IMR-90 (cell line): ENCODE data around the gene PLEKHA4. TPM values are rescaled to one million over a fixed set of nuclear protein-coding genes. Genes with fewer than 3 reads are reported as not detected.
A peak's percentile ranks its signal among the peaks of the same experiment; 100 is the strongest.

Experiments used
- ATAC-seq: fragments of 200-7000 bp; cut with Tn5 transposase; 2 replicates; pipeline ENCODE4 v1.9.1; 2020; ENCODE audit warnings: low read depth, mild to moderate bottlenecking, moderate library complexity
- BruUV-seq: library from RNA; stranded (reverse); fragments of 400-500 nt; replicated peaks from 2 replicates; lab custom pipeline; 2021; lab: Mats Ljungman, UMichigan
- CTCF ChIA-PET: fragments of 300-600 bp; formaldehyde crosslinking; extraction: SDS; loops from one replicate; lab custom pipeline; 2021; ENCODE audit warnings: antibody characterized with exemption; lab: Yijun Ruan, JAX
- POLR2A ChIA-PET: fragments of 300-600 bp; sonication (Branson Sonifier 250); formaldehyde crosslinking; loops from one replicate; lab custom pipeline; 2022; ENCODE audit warnings: antibody characterized with exemption; ENCODE audit not compliant: unreplicated experiment; lab: Charles Lee
- DNase-seq: peaks from one replicate; pipeline ENCODE4 v3.0.0; 2013
- H2AFZ ChIP-seq: replicated peaks from 2 replicates; pipeline ENCODE3; 2013; ENCODE audit warnings: low read length, mild to moderate bottlenecking; ENCODE audit not compliant: poor library complexity
- H2AK5ac ChIP-seq: 2 replicates; pipeline ENCODE4 v1.6.1; 2013; ENCODE audit warnings: low read depth, low read length, inconsistent platforms
- H2AK9ac ChIP-seq: replicated peaks from 2 replicates; pipeline ENCODE3; 2013; ENCODE audit warnings: mild to moderate bottlenecking, low read depth, low read length, moderate library complexity; ENCODE audit not compliant: poor library complexity
- H2BK120ac ChIP-seq: 2 replicates; pipeline ENCODE4 v1.6.1; 2013; ENCODE audit warnings: low read depth, low read length, inconsistent platforms
- H2BK15ac ChIP-seq: 3 replicates; pipeline ENCODE4 v1.6.1; 2013; ENCODE audit warnings: low read depth, low read length, inconsistent platforms
- H2BK20ac ChIP-seq: 2 replicates; pipeline ENCODE4 v1.6.1; 2013; ENCODE audit warnings: low read depth, mild to moderate bottlenecking, inconsistent platforms, low read length, moderate library complexity
- H2BK5ac ChIP-seq: 2 replicates; pipeline ENCODE4 v1.6.1; 2013; ENCODE audit warnings: mild to moderate bottlenecking, low read depth, low read length, inconsistent platforms; ENCODE audit not compliant: poor library complexity, severe bottlenecking
- H3K14ac ChIP-seq: replicated peaks from 2 replicates; pipeline ENCODE4 v1.6.1; 2013; ENCODE audit warnings: low read depth, low read length, inconsistent platforms
- H3K18ac ChIP-seq: 2 replicates; pipeline ENCODE4 v1.6.1; 2013; ENCODE audit warnings: low read depth, low read length, control low read depth
- H3K23ac ChIP-seq: 2 replicates; pipeline ENCODE4 v1.6.1; 2013; ENCODE audit warnings: low read depth, low read length, inconsistent platforms
- H3K27ac ChIP-seq: 2 replicates; pipeline ENCODE4 v1.5.1; 2013; ENCODE audit warnings: mild to moderate bottlenecking, control low read depth, low read length; ENCODE audit not compliant: insufficient read depth
- H3K27me3 ChIP-seq: 2 replicates; pipeline ENCODE4 v1.6.1; 2013; ENCODE audit warnings: low read length; ENCODE audit not compliant: control insufficient read depth, insufficient read depth
- H3K36me3 ChIP-seq: 2 replicates; pipeline ENCODE4 v1.6.1; 2013; ENCODE audit warnings: low read length, mixed read lengths; ENCODE audit not compliant: control insufficient read depth, insufficient read depth
- H3K4ac ChIP-seq: 2 replicates; pipeline ENCODE4 v1.6.1; 2013; ENCODE audit warnings: low read depth, low read length, inconsistent platforms
- H3K4me1 ChIP-seq: 2 replicates; pipeline ENCODE4 v1.6.1; 2013; ENCODE audit warnings: low read length, mixed read lengths; ENCODE audit not compliant: control insufficient read depth, insufficient read depth
- H3K4me2 ChIP-seq: 2 replicates; pipeline ENCODE4 v1.6.1; 2013; ENCODE audit warnings: low read depth, mild to moderate bottlenecking, control low read depth, low read length, moderate library complexity
- H3K4me3 ChIP-seq: 2 replicates; pipeline ENCODE4 v1.5.1; 2013; ENCODE audit warnings: low read depth, mild to moderate bottlenecking, control low read depth, low read length, moderate library complexity; ENCODE audit not compliant: insufficient read depth
- H3K56ac ChIP-seq: 2 replicates; pipeline ENCODE4 v1.6.1; 2013; ENCODE audit warnings: low read length, inconsistent platforms; ENCODE audit not compliant: insufficient read depth; ENCODE audit errors: extremely low read depth
- H3K79me1 ChIP-seq, 2 experiments: 2 replicates each; pipeline ENCODE4 v1.6.1; 2013; ENCODE audit warnings: low read length in 2 of 2, inconsistent platforms in 1 of 2, low read depth in 1 of 2
- H3K9ac ChIP-seq: 2 replicates; pipeline ENCODE4 v1.6.1; 2013; ENCODE audit warnings: low read depth, low read length, control low read depth
- H3K9me1 ChIP-seq: 2 replicates; pipeline ENCODE4 v1.6.1; 2013; ENCODE audit warnings: low read length, inconsistent platforms; ENCODE audit not compliant: insufficient read depth
- H3K9me3 ChIP-seq: 2 replicates; pipeline ENCODE4 v1.6.1; 2013; ENCODE audit warnings: low read length; ENCODE audit not compliant: control insufficient read depth, insufficient read depth
- H4K20me1 ChIP-seq: 2 replicates; pipeline ENCODE4 v1.6.1; 2013; ENCODE audit warnings: low read length, inconsistent platforms; ENCODE audit not compliant: insufficient read depth
- H4K5ac ChIP-seq: 2 replicates; pipeline ENCODE4 v1.6.1; 2013; ENCODE audit warnings: mild to moderate bottlenecking, low read depth, low read length, control low read depth
- H4K8ac ChIP-seq, 2 experiments: 2 replicates each; pipeline ENCODE4 v1.6.1; 2013; ENCODE audit warnings: low read depth in 2 of 2, low read length in 2 of 2, control low read depth in 1 of 2, inconsistent platforms in 1 of 2
- H4K91ac ChIP-seq: 2 replicates; pipeline ENCODE4 v1.6.1; 2013; ENCODE audit warnings: low read depth, low read length, inconsistent platforms; ENCODE audit not compliant: insufficient read depth
- BHLHE40 ChIP-seq: fragments of 150-350 bp; IDR thresholded peaks from 2 replicates; pipeline ENCODE4 v1.6.1; 2016; ENCODE audit warnings: mild to moderate bottlenecking, low read depth, low read length
- CEBPB ChIP-seq: IDR thresholded peaks from 2 replicates; pipeline ENCODE4 v1.6.1; 2012; ENCODE audit warnings: low read depth, low read length, improper control_type of control experiment
- FOS ChIP-seq: fragments of 150-350 bp; IDR thresholded peaks from 2 replicates; pipeline ENCODE4 v1.6.1; 2016; ENCODE audit warnings: low read depth, low read length
- MAZ ChIP-seq: IDR thresholded peaks from 2 replicates; pipeline ENCODE4 v1.6.1; 2012; ENCODE audit warnings: low read depth, mild to moderate bottlenecking, low read length, improper control_type of control experiment, moderate library complexity, borderline replicate concordance
- MXI1 ChIP-seq: IDR thresholded peaks from 2 replicates; pipeline ENCODE4 v1.6.1; 2012; ENCODE audit warnings: low read depth, mild to moderate bottlenecking, low read length, moderate library complexity, borderline replicate concordance
- NFE2L2 ChIP-seq: fragments of 150-350 bp; IDR thresholded peaks from 2 replicates; pipeline ENCODE4 v1.6.1; 2016; ENCODE audit warnings: low read depth, mild to moderate bottlenecking, low read length
- RAD21 ChIP-seq: IDR thresholded peaks from 2 replicates; pipeline ENCODE4 v1.6.1; 2012; ENCODE audit warnings: low read length, improper control_type of control experiment
- RCOR1 ChIP-seq: IDR thresholded peaks from 2 replicates; pipeline ENCODE4 v1.6.1; 2012; ENCODE audit warnings: mild to moderate bottlenecking, low read length, improper control_type of control experiment; ENCODE audit not compliant: insufficient replicate concordance
- SMC3 ChIP-seq: fragments of 150-350 bp; IDR thresholded peaks from 2 replicates; pipeline ENCODE4 v1.6.1; 2016; ENCODE audit warnings: low read depth, mild to moderate bottlenecking, antibody characterized with exemption, low read length, moderate library complexity
- USF2 ChIP-seq: fragments of 150-350 bp; IDR thresholded peaks from 2 replicates; pipeline ENCODE4 v1.6.1; 2017; ENCODE audit warnings: mild to moderate bottlenecking, antibody characterized with exemption, low read length, low read depth
- WGBS, 2 experiments: methylation state at CpG; one replicate each; pipeline versions ENCODE4 v1.1.5 to v1.1.7; 2013; ENCODE audit warnings: missing lambda C conversion rate in 2 of 2; ENCODE audit not compliant: insufficient read length in 1 of 2; ENCODE audit errors: extremely low coverage in 2 of 2; 5-methylcytosine and 5-hydroxymethylcytosine counted together
- dilution Hi-C: fragments of 300-500 bp; cut with HindIII; formaldehyde crosslinking; loops from one replicate; pipeline ENCODE4 v1.14.3; 2018; ENCODE audit warnings: low sequenced_read_pairs; ENCODE audit not compliant: unreplicated experiment
- in situ Hi-C: fragments of 300-500 bp; cut with MboI; formaldehyde crosslinking; loops from 3 replicates; pipeline ENCODE4 v1.14.3; 2019; ENCODE audit warnings: low sequenced_read_pairs, inconsistent platforms, mixed read lengths
- intact Hi-C: fragments of 100-400 bp; cut with micrococcal nuclease; formaldehyde crosslinking; loops from 2 replicates; pipeline ENCODE4 v1.10.0; 2022
- polyA plus RNA-seq, 3 experiments: library from polyadenylated mRNA; depleted of rRNA; stranded (reverse); fragments of >200 nt; gene quantifications; 2 replicates each; pipeline ENCODE4 v1.2.3, GENCODE V29; 2012; ENCODE audit warnings: low replicate concordance in 1 of 3
- total RNA-seq: library from RNA; depleted of rRNA; stranded (reverse); fragments of >200 nt; gene quantifications from 2 replicates; pipeline ENCODE4 v1.2.3, GENCODE V29; 2012
- TF ChIP-seq, protein P1 (sequence below): fragments of 150-350 bp; IDR thresholded peaks from 2 replicates; pipeline ENCODE4 v1.6.1; 2016; ENCODE audit warnings: low read depth, mild to moderate bottlenecking, low read length, moderate library complexity, borderline replicate concordance

The PLEKHA4 gene
- total and polyA plus RNA-seq, 2 of the 4 experiments (the other 2 are of a cell fraction): 4.5 to 14.4 TPM

DNA sequence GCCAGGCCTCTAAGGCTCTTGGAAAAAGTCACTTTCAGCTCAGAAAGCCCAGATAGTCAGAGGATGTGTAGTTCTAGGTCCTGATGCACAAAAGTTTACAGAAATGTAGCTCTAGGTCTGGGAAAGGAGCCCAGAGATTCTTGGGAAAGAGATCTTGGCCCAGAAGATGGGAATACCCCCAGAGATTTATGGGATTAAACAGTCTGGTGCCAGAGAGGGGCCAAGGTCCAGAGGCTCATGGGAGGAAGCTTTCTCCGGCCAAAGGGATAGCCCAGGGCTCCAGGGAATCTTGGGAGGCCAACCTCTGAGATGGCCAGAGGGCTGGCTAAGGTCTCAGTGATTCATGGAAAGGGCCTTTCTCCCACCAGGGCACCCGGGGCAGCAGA, 72.7 kb downstream of the PLEKHA4 start (continued):
- TF ChIP-seq SMC3 (no peak), NFE2L2 (no peak), MAZ (no peak), BHLHE40 (no peak)

- H3K36me3 ChIP-seq: no peaks in the 10 kb centered on the region
- 0 out of 2 replicates have a peak, but pooled peaks cover 2% of the 10 kb centered on the region for H4K20me1 ChIP-seq
- no peaks in the 10 kb centered on the region for H3K9me1 ChIP-seq
- no TSS peak for BruUV-seq
- H3K9ac ChIP-seq: peak overlapping the region; percentile 58
- peak overlapping the region; percentile 7 to 95 for H4K8ac ChIP-seq
- peak overlapping the region; percentile 43 for H3K4me3 ChIP-seq
- no peak overlapping the region for H2BK20ac ChIP-seq
- peak overlapping the region; percentile 17 for H4K5ac ChIP-seq
- H2BK15ac ChIP-seq: no peak overlapping the region
- H4K91ac ChIP-seq: peak overlapping the region; percentile 41; the same call in 1 of the 2 replicates
- no peaks in the 10 kb centered on the region for H3K79me1 ChIP-seq
- POLR2A ChIA-PET: no interaction called here
- peak overlapping the region; percentile 89 for H2AK9ac ChIP-seq
- peak overlapping the region; percentile 52 for H3K27ac ChIP-seq
- in situ Hi-C loops (no loop called here), intact Hi-C loops (loop anchor here (1.0 to 2.0 kb wide), 3 partner anchors 41 to 176 kb away; partner anchors contain the start of gene HSD17B14), dilution Hi-C loops (no loop called here)
- peak overlapping the region; percentile 98 for H2AFZ ChIP-seq
- H2BK120ac ChIP-seq: no peak overlapping the region
- 0 out of 2 replicates have a peak overlapping the region, but pooled peaks have one; percentile 31 for H3K56ac ChIP-seq
- CTCF ChIA-PET: interaction anchor here (0.6 to 2.3 kb wide), 13 partner anchors 9 to 198 kb away, joined by 3 to 14 read pairs (median 4); partner anchors contain the start of genes GYS1, HSD17B14 and RUVBL2
- peak overlapping the region; percentile 57 for H3K4ac ChIP-seq
- peak overlapping the region; percentile 22 for H2BK5ac ChIP-seq
- no peaks in the 10 kb centered on the region for H3K27me3 ChIP-seq
- no peak overlapping the region for H3K18ac ChIP-seq
- DNase-seq: peak; percentile 92
- peak overlapping the region; percentile 65 for H3K4me2 ChIP-seq
- no peaks in the 10 kb centered on the region for H3K9me3 ChIP-seq
- peak overlapping the region; percentile 87 for H3K14ac ChIP-seq
- WGBS, 2 experiments: 3% methylated on average over 17 of the region's 38 CpGs; no CpG with 5 or more reads in 1 of the 2 experiments
- peak; percentile 100 for ATAC-seq
- H3K23ac ChIP-seq: no peak overlapping the region
- peak overlapping the region; percentile 5; the same call in 1 of the 2 replicates for H2AK5ac ChIP-seq
- H3K4me1 ChIP-seq: peaks cover 10% of the 10 kb centered on the region
- TF ChIP-seq USF2: no peak
- TF ChIP-seq RAD21: peak; percentile 85
- TF ChIP-seq MXI1: peak; percentile 40; the same call in 1 of the 2 replicates
- peak; percentile 5 for TF ChIP-seq RCOR1
- peak; percentile 86 for TF ChIP-seq CEBPB
- TF ChIP-seq FOS: peak; percentile 69
- TF ChIP-seq, protein P1, sequence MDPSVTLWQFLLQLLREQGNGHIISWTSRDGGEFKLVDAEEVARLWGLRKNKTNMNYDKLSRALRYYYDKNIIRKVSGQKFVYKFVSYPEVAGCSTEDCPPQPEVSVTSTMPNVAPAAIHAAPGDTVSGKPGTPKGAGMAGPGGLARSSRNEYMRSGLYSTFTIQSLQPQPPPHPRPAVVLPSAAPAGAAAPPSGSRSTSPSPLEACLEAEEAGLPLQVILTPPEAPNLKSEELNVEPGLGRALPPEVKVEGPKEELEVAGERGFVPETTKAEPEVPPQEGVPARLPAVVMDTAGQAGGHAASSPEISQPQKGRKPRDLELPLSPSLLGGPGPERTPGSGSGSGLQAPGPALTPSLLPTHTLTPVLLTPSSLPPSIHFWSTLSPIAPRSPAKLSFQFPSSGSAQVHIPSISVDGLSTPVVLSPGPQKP: no peak
- peak; percentile 82 for TF ChIP-seq SMC3
Measured at GRCh38 chr19:48795055-48795684, 73.2 kb downstream of the PLEKHA4 start.
